Thoracic aorta (tissue), 2 donors: ENCODE measurements around the gene DBN1. TPM values are rescaled to one million over a fixed set of nuclear protein-coding genes. Genes with fewer than 3 reads are reported as not detected.

Experiments
- ATAC-seq: fragments of 150-250 bp; one replicate; pipeline ENCODE4 v1.8.0; 2017; ENCODE audit warnings: low read depth; ENCODE audit not compliant: insufficient number of reproducible peaks, low FRiP score
- DNase-seq: peaks from one replicate; pipeline ENCODE4 v3.0.0-alpha.2; 2020; ENCODE audit warnings: low spot score
- H3K27ac ChIP-seq, 2 donors: fragments of 200-600 bp; sonication (generic); 1 replicate in 1 of 2; 2 replicates in 1 of 2; pipeline ENCODE4 v1.5.1; 2016; ENCODE audit warnings: mild to moderate bottlenecking in 2 of 2, moderate library complexity in 2 of 2
- H3K27me3 ChIP-seq: fragments of 200-600 bp; sonication (generic); replicated peaks from 2 replicates; pipeline ENCODE4 v1.6.0; 2016; ENCODE audit warnings: mild to moderate bottlenecking; ENCODE audit not compliant: insufficient read depth
- H3K36me3 ChIP-seq: fragments of 200-600 bp; sonication (generic); one replicate; pipeline ENCODE4 v1.5.1; 2016
- H3K4me1 ChIP-seq, 2 donors: fragments of 200-600 bp; sonication (generic); 1 replicate in 1 of 2; 2 replicates in 1 of 2; pipeline versions ENCODE4 v1.5.1 to v1.6.0; 2016; ENCODE audit warnings: low read depth in 2 of 2, mild to moderate bottlenecking in 1 of 2; ENCODE audit not compliant: control insufficient read depth in 1 of 2
- H3K4me3 ChIP-seq: fragments of 200-600 bp; sonication (generic); 2 replicates; pipeline ENCODE4 v1.5.1; 2016; ENCODE audit warnings: mild to moderate bottlenecking
- H3K9me3 ChIP-seq: fragments of 200-600 bp; sonication (generic); 2 replicates; pipeline ENCODE4 v1.5.1; 2016
- total RNA-seq, 2 donors: library from RNA; depleted of rRNA; stranded (reverse); fragments of >200 nt; gene quantifications; one replicate each; pipeline versions ENCODE4 v1.1.0 to v1.2.3, GENCODE V29; 2016
- TF ChIP-seq, protein P1 (sequence below): fragments of 200-600 bp; sonication (generic); IDR thresholded peaks from one replicate; pipeline ENCODE4 v1.5.1; 2019; ENCODE audit warnings: antibody characterized with exemption

Gene DBN1
- total RNA-seq, 2 donors from 2014 or later: 91.2 to 132 TPM

DNA sequence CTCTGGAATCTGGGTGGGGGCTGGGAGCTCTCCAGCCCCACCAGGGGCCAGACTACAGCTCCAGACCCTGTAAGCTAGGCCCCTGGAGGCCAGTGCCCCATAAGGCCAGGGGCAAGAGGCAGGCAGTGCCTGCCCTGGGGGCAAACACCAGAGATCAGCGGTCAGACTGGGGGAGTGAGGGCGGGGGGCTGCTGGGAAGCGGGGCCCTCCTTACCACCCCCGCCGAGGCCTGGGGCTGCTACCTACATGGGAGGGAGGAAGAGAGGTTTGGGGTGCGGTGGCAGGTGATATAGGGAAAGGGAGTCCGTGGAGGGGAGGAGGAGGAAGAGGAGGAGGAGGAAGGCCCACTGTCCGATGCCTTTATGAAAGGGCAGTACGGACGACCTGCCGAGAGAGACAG lies 14.1 kb downstream of the DBN1 start:
- TF ChIP-seq, protein P1, sequence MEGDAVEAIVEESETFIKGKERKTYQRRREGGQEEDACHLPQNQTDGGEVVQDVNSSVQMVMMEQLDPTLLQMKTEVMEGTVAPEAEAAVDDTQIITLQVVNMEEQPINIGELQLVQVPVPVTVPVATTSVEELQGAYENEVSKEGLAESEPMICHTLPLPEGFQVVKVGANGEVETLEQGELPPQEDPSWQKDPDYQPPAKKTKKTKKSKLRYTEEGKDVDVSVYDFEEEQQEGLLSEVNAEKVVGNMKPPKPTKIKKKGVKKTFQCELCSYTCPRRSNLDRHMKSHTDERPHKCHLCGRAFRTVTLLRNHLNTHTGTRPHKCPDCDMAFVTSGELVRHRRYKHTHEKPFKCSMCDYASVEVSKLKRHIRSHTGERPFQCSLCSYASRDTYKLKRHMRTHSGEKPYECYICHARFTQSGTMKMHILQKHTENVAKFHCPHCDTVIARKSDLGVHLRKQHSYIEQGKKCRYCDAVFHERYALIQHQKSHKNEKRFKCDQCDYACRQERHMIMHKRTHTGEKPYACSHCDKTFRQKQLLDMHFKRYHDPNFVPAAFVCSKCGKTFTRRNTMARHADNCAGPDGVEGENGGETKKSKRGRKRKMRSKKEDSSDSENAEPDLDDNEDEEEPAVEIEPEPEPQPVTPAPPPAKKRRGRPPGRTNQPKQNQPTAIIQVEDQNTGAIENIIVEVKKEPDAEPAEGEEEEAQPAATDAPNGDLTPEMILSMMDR: no peak
- no peak overlapping the region for H3K27ac ChIP-seq
- DNase-seq (no peak), ATAC-seq (no peak)
- no peak overlapping the region for H3K4me3 ChIP-seq
- no peaks in the 10 kb centered on the region for H3K27me3 ChIP-seq
- H3K9me3 ChIP-seq: no peaks in the 10 kb centered on the region
- peaks cover 18% of the 10 kb centered on the region for H3K36me3 ChIP-seq
- peaks cover 4 to 30% of the 10 kb centered on the region in 2 donors for H3K4me1 ChIP-seq

DNA sequence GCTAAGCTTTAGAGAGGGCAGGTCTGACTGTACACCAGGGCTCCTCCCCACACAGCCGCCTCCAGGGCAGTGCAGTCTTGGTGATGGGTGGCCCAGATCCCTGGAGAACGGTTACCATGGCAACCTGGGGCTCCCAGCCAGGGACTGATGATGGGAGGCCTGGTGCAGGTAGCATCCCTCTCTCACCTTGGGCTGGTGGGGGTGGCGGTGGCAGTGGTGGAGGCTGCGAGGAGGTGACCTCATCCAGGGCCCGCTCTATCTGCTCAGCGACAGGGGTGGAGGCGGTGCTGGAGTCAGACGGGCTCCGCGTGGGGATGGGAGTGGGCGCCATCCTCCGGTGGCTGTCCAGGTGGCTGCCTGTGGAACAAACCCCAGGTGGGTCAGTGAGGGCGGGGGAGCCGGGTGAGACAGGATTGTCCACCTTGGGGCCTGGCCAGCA lies 14.5 kb downstream of the DBN1 start:
- ATAC-seq: no peak
- no peak for DNase-seq
- no peaks in the 10 kb centered on the region for H3K9me3 ChIP-seq
- peaks cover 8 to 35% of the 10 kb centered on the region in 2 donors for H3K4me1 ChIP-seq
- no peaks in the 10 kb centered on the region for H3K27me3 ChIP-seq
- no peak overlapping the region for H3K4me3 ChIP-seq
- H3K27ac ChIP-seq: no peak overlapping the region
- TF ChIP-seq, protein P1: no peak
- H3K36me3 ChIP-seq: peaks cover 18% of the 10 kb centered on the region

DNA sequence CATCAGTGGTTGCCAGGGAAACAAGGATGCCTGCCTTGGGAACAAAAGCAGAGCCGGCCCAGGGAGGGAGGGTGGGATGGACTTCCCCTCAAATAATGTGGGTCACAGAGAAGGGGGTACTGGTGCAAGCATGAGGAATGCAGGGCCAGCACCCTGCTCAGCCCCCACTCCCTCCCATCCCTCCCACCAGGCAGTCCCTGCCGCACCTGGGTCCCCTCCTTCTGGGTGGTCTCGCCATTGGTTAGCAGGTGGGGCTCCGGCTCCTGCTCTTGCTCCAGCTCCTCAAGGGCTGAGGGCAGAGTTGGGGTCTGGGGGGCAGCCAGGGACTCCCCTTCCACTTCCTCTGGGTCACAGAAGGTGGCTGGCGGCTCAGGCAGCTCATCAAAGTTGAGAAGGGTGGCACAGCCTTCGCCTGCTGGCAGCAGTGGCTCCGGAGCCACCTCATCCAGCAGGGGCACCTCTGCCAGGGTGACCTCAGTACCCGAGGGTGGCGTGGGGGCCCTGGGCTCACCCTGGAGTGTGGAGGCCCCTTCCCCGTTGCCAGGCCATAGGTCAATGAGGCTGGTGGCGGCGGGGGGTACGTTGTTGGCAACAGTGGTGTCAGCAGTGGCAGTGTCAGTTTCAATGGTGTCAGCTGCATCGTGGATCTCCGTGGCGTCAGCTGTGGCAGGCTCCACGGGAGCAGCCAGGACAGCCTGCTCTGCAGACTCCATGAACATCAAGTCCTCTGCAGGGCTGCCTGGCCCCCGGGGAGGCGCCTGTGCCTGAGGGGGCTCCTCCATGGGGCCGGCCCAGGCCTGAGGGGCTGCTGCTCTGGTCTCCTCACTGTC lies 15.4 kb downstream of the DBN1 start:
- no peak for DNase-seq
- ATAC-seq: no peak
- Histone ChIP-seq H3K9me3 (no peaks in the 10 kb centered on the region), H3K36me3 (peaks cover 12% of the 10 kb centered on the region), H3K27ac (peak overlapping the region in 1 of 2 donors; percentile 76), H3K4me3 (no peak overlapping the region), H3K4me1 (peaks cover 14 to 43% of the 10 kb centered on the region in 2 donors), H3K27me3 (no peaks in the 10 kb centered on the region)
- TF ChIP-seq, protein P1: no peak

DNA sequence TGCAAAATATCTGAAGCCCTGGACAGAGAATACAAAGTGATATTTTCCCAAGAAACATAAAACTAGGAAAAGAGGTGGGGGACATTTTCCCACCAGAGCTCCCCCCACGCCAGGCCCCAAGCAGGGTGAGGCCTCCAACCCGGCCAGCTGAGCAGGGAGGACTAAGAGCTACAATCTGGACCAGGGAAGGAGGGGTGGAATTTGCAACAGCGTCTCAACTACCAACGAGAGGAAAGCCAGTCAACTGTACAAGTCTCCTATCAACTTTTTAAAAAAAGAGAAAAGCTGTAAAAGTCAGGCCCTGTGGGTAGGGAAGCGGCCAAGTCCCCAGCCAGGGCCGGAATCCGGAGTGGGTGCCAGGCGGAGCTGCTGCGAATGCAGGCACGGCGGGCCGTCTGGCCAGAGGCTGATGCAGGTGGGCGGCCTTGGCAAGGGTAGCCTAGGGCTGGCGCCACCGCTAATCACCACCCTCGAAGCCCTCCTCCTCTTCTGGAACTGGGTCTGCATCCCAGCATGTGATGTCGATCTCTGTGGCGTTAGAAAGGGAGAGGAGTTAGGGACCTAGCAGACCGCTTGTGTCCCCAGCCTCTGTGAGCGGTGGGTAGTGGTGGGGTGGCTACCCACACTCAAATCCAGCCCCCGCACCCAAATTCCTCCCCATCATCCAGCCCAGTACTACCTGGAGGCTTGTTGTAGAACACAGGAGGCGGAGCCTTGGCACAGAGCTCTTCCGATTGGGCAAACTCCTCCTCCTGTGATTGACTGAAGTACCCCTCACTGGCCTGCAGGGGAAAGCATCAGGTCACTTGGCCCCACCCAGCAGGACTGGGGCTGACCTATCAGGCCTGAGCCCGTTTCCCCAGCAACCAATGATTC lies 16.2 kb downstream of the DBN1 start:
- ATAC-seq: peak; percentile 67
- Histone ChIP-seq H3K27ac (peak overlapping the region; percentile 71 to 81), H3K9me3 (no peaks in the 10 kb centered on the region), H3K36me3 (peaks cover 12% of the 10 kb centered on the region), H3K27me3 (no peaks in the 10 kb centered on the region), H3K4me1 (peaks cover 14 to 46% of the 10 kb centered on the region in 2 donors), H3K4me3 (no peak overlapping the region)
- TF ChIP-seq, protein P1: peak; percentile 93
- peak; percentile 80 for DNase-seq

DNA sequence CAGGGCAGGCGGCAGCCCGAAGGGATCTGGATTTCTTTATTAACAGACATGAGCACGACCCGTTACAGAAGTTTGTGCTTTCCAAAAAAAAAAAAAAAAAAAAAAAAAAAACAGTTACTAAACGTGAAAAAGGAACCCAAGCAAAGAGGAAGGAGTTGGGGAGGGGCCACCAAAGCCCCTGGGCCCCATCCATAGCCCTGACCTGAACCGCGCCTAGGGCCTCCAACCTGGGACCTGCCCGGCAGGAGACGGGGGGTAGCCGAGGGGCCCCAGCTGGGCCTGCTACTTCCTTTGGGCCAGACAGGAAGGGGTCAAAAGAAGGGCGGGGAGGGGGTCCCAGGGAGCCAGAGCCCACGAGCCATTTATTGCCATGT lies 16.9 kb downstream of the DBN1 start:
- peak overlapping the region; percentile 71 to 81 for H3K27ac ChIP-seq
- H3K4me3 ChIP-seq: no peak overlapping the region
- H3K9me3 ChIP-seq: no peaks in the 10 kb centered on the region
- peaks cover 14 to 46% of the 10 kb centered on the region in 2 donors for H3K4me1 ChIP-seq
- no peaks in the 10 kb centered on the region for H3K27me3 ChIP-seq
- ATAC-seq (no peak), DNase-seq (no peak)
- H3K36me3 ChIP-seq: peaks cover 12% of the 10 kb centered on the region
- TF ChIP-seq, protein P1: no peak
